ENCODE results near the gene ERI3. TPM values are rescaled to one million over a fixed set of nuclear protein-coding genes. Genes with fewer than 3 reads are reported as not detected.

Gene ERI3
- total and polyA plus RNA-seq, 10 of the 15 experiments (the other 5 are each of a cell fraction or from before 2014, with no cell fraction given) = 20.6 to 90.4 (median 41.2) TPM

DNA sequence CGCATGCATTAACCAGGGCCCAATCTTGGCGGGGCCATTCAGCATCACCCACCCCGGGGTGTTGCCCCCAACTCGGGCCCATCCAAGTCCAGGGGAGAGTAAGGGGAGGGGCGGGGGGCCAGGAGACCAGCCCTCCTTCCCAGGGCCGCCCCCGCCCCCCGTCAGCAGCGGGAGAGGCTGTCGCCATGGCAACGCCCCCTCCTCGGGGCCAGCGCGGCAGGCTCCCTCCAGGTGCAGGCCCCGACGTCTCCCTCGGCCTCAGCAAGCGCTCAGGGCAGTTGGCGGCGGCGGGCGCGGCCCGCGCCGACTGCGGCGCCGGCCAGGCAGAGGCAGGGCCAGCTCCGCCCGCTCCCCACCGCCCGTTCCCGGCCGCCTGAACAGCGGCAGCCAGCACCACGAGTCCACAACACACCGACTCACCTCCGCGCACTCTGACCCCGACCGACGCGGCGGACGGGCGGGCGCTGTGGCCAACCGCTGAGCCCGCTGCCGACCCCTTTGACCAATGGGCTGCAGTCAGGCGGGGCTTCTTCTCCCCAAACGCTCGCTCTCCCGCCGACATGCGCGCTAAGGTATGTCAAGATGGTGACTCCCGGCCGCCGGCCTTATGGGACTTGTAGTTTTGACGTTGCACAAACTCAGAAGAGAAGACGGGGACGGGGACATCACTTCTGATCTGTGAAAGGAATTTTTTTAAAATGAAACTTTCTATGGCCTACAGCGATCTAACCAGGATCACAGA is at the start of gene ERI3 (continued):
- peak; percentile 38; the same call in 1 of the 2 replicates for TF ChIP-seq POLR2AphosphoS5 (IDR thresholded peaks at IDR 0.05; ENCODE audit: low read length)
- TF ChIP-seq CREB1 (IDR thresholded peaks at IDR 0.05; ENCODE audit: low read depth) = peak; percentile 96
- TF ChIP-seq, protein P1, sequence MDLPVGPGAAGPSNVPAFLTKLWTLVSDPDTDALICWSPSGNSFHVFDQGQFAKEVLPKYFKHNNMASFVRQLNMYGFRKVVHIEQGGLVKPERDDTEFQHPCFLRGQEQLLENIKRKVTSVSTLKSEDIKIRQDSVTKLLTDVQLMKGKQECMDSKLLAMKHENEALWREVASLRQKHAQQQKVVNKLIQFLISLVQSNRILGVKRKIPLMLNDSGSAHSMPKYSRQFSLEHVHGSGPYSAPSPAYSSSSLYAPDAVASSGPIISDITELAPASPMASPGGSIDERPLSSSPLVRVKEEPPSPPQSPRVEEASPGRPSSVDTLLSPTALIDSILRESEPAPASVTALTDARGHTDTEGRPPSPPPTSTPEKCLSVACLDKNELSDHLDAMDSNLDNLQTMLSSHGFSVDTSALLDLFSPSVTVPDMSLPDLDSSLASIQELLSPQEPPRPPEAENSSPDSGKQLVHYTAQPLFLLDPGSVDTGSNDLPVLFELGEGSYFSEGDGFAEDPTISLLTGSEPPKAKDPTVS (IDR thresholded peaks at IDR 0.05; ENCODE audit: low read depth, low read length) = no peak
- TF ChIP-seq BRCA1 (IDR thresholded peaks at IDR 0.05; ENCODE audit: low read depth, low read length) = 0 out of 2 replicates have a peak, but pooled peaks have one; percentile 24
- TF ChIP-seq EZH2 (IDR thresholded peaks at IDR 0.05; ENCODE audit: borderline replicate concordance, control insufficient read depth, low read depth, low read length) = no peak
- peak; percentile 90 for TF ChIP-seq HCFC1 (IDR thresholded peaks at IDR 0.05; ENCODE audit: low read length)
- TF ChIP-seq EGR1 (IDR thresholded peaks at IDR 0.05; ENCODE audit: borderline replicate concordance in 1 of 2, low read depth in 2 of 2, low read length in 2 of 2) = peak in 1 of 2 experiments; percentile 23; a peak in 1 of 3 replicates
- TF ChIP-seq NR2C2 (IDR thresholded peaks at IDR 0.05; ENCODE audit: borderline replicate concordance, control insufficient read depth, insufficient read length, low read depth) = peak; percentile 80
- TF ChIP-seq SMARCA5 (IDR thresholded peaks at IDR 0.05) = 0 out of 2 replicates have a peak, but pooled peaks have one; percentile 23
- peak; percentile 62 for TF ChIP-seq NFYA (IDR thresholded peaks at IDR 0.05; ENCODE audit: borderline replicate concordance, low read depth, low read length)
- TF ChIP-seq, protein P2, sequence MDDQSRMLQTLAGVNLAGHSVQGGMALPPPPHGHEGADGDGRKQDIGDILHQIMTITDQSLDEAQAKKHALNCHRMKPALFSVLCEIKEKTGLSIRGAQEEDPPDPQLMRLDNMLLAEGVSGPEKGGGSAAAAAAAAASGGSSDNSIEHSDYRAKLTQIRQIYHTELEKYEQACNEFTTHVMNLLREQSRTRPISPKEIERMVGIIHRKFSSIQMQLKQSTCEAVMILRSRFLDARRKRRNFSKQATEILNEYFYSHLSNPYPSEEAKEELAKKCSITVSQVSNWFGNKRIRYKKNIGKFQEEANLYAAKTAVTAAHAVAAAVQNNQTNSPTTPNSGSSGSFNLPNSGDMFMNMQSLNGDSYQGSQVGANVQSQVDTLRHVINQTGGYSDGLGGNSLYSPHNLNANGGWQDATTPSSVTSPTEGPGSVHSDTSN (IDR thresholded peaks at IDR 0.05; ENCODE audit: insufficient replicate concordance, low read depth, low read length) = peak; percentile 99
- TF ChIP-seq MYC (IDR thresholded peaks at IDR 0.05; ENCODE audit: insufficient read depth, insufficient read length, insufficient replicate concordance, low read length, severe bottlenecking) = peak; percentile 51
- TF ChIP-seq SP1 (IDR thresholded peaks at IDR 0.05; ENCODE audit: low read depth, low read length) = peak; percentile 97
- TF ChIP-seq DPF2 (IDR thresholded peaks at IDR 0.05) = peak; percentile 99
- peak; percentile 95 for TF ChIP-seq MXI1 (IDR thresholded peaks at IDR 0.05; ENCODE audit: low read depth, low read length)
- TF ChIP-seq NFXL1 (IDR thresholded peaks at IDR 0.05; ENCODE audit: borderline replicate concordance) = peak; percentile 56; the same call in 1 of the 2 replicates
- no peak for TF ChIP-seq RBBP5 (conservative IDR thresholded peaks at IDR 0.05)
- TF ChIP-seq TCF3 (IDR thresholded peaks at IDR 0.05; ENCODE audit: borderline replicate concordance, insufficient read depth, low read depth, low read length) = 0 out of 2 replicates have a peak, but pooled peaks have one; percentile 12
- no peak for TF ChIP-seq MEF2B (IDR thresholded peaks at IDR 0.05; ENCODE audit: partially characterized antibody, poor library complexity, severe bottlenecking)
- TF ChIP-seq, protein P3, sequence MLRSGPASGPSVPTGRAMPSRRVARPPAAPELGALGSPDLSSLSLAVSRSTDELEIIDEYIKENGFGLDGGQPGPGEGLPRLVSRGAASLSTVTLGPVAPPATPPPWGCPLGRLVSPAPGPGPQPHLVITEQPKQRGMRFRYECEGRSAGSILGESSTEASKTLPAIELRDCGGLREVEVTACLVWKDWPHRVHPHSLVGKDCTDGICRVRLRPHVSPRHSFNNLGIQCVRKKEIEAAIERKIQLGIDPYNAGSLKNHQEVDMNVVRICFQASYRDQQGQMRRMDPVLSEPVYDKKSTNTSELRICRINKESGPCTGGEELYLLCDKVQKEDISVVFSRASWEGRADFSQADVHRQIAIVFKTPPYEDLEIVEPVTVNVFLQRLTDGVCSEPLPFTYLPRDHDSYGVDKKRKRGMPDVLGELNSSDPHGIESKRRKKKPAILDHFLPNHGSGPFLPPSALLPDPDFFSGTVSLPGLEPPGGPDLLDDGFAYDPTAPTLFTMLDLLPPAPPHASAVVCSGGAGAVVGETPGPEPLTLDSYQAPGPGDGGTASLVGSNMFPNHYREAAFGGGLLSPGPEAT (IDR thresholded peaks at IDR 0.05; ENCODE audit: low read depth) = no peak
- TF ChIP-seq BACH1 (IDR thresholded peaks at IDR 0.05; ENCODE audit: borderline replicate concordance) = peak; percentile 80
- peak; percentile 81 for TF ChIP-seq BMI1 (IDR thresholded peaks at IDR 0.05; ENCODE audit: borderline replicate concordance)
- no peak for TF ChIP-seq RAD51 (IDR thresholded peaks at IDR 0.05)
- peak; percentile 85 for TF ChIP-seq FOS (IDR thresholded peaks at IDR 0.05; ENCODE audit: borderline replicate concordance, extremely low read depth, insufficient read length)
- no peak for TF ChIP-seq TCF12 (IDR thresholded peaks at IDR 0.05; ENCODE audit: low read depth, low read length)
- peak; percentile 98 for TF ChIP-seq YY1 (IDR thresholded peaks at IDR 0.05; ENCODE audit: low read depth, low read length)

Measured in GM12878 (cell line).